Suprapubic skin (tissue), 4 donors: Measurements from ENCODE around the gene B3GLCT. TPM values are rescaled to one million over a fixed set of nuclear protein-coding genes. Genes with fewer than 3 reads are reported as not detected.

Experiments
- DNase-seq, 2 donors: peaks; one replicate each; pipeline ENCODE4 v3.0.0-alpha.2; 2019; ENCODE audit warnings: low spot score in 2 of 2
- H3K27ac ChIP-seq: fragments of 200-600 bp; sonication (generic); one replicate; pipeline ENCODE4 v1.5.1; 2019
- H3K27me3 ChIP-seq: fragments of 200-600 bp; sonication (generic); one replicate; pipeline ENCODE4 v1.5.1; 2019
- H3K36me3 ChIP-seq: fragments of 200-600 bp; sonication (generic); one replicate; pipeline ENCODE4 v1.5.1; 2019
- H3K4me1 ChIP-seq: fragments of 200-600 bp; sonication (generic); one replicate; pipeline ENCODE4 v1.5.1; 2019
- H3K4me3 ChIP-seq: fragments of 200-600 bp; sonication (generic); one replicate; pipeline ENCODE4 v1.5.1; 2019; ENCODE audit warnings: mild to moderate bottlenecking
- H3K9me3 ChIP-seq: fragments of 200-600 bp; sonication (generic); one replicate; pipeline ENCODE4 v1.5.1; 2019
- EP300 ChIP-seq: sonication (generic); formaldehyde crosslinking; IDR thresholded peaks from one replicate; pipeline ENCODE4 v1.6.1; 2017; ENCODE audit warnings: antibody characterized with exemption
- POLR2A ChIP-seq, 2 donors: fragments of 450-650 bp; IDR thresholded peaks; one replicate each; pipeline ENCODE4 v1.6.1; 2017; ENCODE audit warnings: antibody characterized with exemption in 2 of 2, mild to moderate bottlenecking in 2 of 2, moderate library complexity in 2 of 2
- POLR2AphosphoS5 ChIP-seq, 3 donors: sonication (generic); formaldehyde crosslinking; IDR thresholded peaks; one replicate each; pipeline ENCODE4 v1.6.1; 2017; ENCODE audit warnings: antibody characterized with exemption in 3 of 3
- WGBS: methylation state at CpG from one replicate; pipeline ENCODE4 v1.1.5; 2018; 5-methylcytosine and 5-hydroxymethylcytosine counted together
- total RNA-seq, 4 donors: library from RNA; depleted of rRNA; stranded (reverse); fragments of >200 nt; gene quantifications; one replicate each; pipeline ENCODE4 v1.1.0, GENCODE V29; 2016
- TF ChIP-seq, protein P1 (sequence below), 2 donors: fragments of 200-600 bp in 1 of 2; fragments of 450-650 bp in 1 of 2; sonication (generic) in 1 of 2; IDR thresholded peaks; one replicate each; pipeline ENCODE4 v1.5.1; 2016 to 2019; ENCODE audit warnings: antibody characterized with exemption in 2 of 2, mild to moderate bottlenecking in 1 of 2, moderate library complexity in 1 of 2

The B3GLCT gene
- total RNA-seq, 4 donors from 2014 or later = 3.0 to 6.5 (median 6.0) TPM

DNA sequence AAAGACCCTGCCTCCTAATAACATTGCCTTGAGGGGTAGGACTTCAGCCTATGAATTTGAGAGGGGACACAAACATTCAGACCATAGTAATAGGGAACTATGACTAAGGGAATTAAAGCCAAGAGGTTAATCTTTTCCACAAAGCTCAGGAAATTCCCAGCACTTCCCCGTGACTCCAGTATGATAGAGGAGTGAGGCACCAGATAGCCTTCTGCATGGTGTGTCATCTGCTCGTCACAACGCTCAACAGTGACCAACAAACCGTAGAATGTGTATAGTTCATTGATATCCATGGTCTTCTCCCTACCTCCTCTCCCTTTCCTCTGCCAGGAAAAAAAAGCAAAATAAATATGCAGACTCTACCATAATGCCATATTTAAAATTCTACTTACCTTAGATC is 64.4 kb downstream of the B3GLCT start:
- Histone ChIP-seq H3K4me3 (no peak overlapping the region), H3K27ac (no peak overlapping the region), H3K4me1 (no peaks in the 10 kb centered on the region), H3K36me3 (peaks cover 16% of the 10 kb centered on the region), H3K9me3 (no peaks in the 10 kb centered on the region), H3K27me3 (no peaks in the 10 kb centered on the region)
- 98% methylated on average over 4 of the region's 4 CpGs for WGBS
- no peak for DNase-seq
- TF ChIP-seq POLR2A (IDR thresholded peaks at IDR 0.05) = no peak
- TF ChIP-seq POLR2AphosphoS5 (IDR thresholded peaks at IDR 0.05) = no peak
- TF ChIP-seq, protein P1, sequence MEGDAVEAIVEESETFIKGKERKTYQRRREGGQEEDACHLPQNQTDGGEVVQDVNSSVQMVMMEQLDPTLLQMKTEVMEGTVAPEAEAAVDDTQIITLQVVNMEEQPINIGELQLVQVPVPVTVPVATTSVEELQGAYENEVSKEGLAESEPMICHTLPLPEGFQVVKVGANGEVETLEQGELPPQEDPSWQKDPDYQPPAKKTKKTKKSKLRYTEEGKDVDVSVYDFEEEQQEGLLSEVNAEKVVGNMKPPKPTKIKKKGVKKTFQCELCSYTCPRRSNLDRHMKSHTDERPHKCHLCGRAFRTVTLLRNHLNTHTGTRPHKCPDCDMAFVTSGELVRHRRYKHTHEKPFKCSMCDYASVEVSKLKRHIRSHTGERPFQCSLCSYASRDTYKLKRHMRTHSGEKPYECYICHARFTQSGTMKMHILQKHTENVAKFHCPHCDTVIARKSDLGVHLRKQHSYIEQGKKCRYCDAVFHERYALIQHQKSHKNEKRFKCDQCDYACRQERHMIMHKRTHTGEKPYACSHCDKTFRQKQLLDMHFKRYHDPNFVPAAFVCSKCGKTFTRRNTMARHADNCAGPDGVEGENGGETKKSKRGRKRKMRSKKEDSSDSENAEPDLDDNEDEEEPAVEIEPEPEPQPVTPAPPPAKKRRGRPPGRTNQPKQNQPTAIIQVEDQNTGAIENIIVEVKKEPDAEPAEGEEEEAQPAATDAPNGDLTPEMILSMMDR (IDR thresholded peaks at IDR 0.05) = no peak
- TF ChIP-seq EP300 = no peak

GRCh38 chr13:31267126-31267784 is 67.5 kb downstream of the B3GLCT start:
- WGBS = 47% methylated on average over 2 of the region's 2 CpGs
- Histone ChIP-seq H3K4me3 (no peak overlapping the region), H3K4me1 (no peaks in the 10 kb centered on the region), H3K27me3 (no peaks in the 10 kb centered on the region), H3K27ac (no peak overlapping the region), H3K9me3 (no peaks in the 10 kb centered on the region), H3K36me3 (peaks cover 19% of the 10 kb centered on the region)
- TF ChIP-seq, protein P1 (IDR thresholded peaks at IDR 0.05) = no peak
- TF ChIP-seq POLR2AphosphoS5 (IDR thresholded peaks at IDR 0.05) (no peak), EP300 (no peak), POLR2A (IDR thresholded peaks at IDR 0.05) (no peak)
- no peak for DNase-seq

GRCh38 chr13:31274390-31274789 is 74.6 kb downstream of the B3GLCT start:
- TF ChIP-seq POLR2A (IDR thresholded peaks at IDR 0.05) = no peak
- H3K36me3 ChIP-seq = peaks cover 30% of the 10 kb centered on the region
- H3K4me3 ChIP-seq = no peak overlapping the region
- DNase-seq = no peak
- no peaks in the 10 kb centered on the region for H3K9me3 ChIP-seq
- WGBS = 77% methylated on average over 4 of the region's 4 CpGs
- no peaks in the 10 kb centered on the region for H3K27me3 ChIP-seq
- no peaks in the 10 kb centered on the region for H3K4me1 ChIP-seq
- H3K27ac ChIP-seq = no peak overlapping the region

GRCh38 chr13:31276421-31276820 is 76.6 kb downstream of the B3GLCT start:
- Histone ChIP-seq H3K4me1 (no peaks in the 10 kb centered on the region), H3K27me3 (no peaks in the 10 kb centered on the region), H3K4me3 (no peak overlapping the region), H3K9me3 (no peaks in the 10 kb centered on the region), H3K27ac (no peak overlapping the region), H3K36me3 (peaks cover 22% of the 10 kb centered on the region)
- 91% methylated on average over 5 of the region's 5 CpGs for WGBS
- DNase-seq = no peak
- no peak for TF ChIP-seq POLR2AphosphoS5 (IDR thresholded peaks at IDR 0.05)
- TF ChIP-seq, protein P1 (IDR thresholded peaks at IDR 0.05) = no peak
- TF ChIP-seq EP300 = no peak
- TF ChIP-seq POLR2A (IDR thresholded peaks at IDR 0.05) = no peak

DNA sequence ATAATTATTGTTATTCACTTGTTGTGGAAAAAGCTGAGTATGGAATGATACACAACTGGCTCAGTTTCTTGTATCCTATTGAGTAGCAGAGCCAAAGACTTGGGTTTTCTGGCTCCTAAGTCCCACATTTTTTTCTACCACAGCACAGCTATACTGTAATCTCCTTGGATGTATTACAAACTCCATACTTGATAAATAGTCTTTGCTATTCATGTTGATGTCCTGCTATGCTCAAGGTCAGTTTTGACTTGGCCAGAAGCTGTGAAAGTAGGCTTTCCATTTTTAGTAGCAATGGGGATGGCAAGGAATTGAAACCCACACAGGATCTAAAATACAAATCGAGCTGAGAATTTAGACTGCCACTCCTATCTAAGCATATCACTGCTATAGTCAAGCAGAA is 79.1 kb downstream of the B3GLCT start:
- no peaks in the 10 kb centered on the region for H3K9me3 ChIP-seq
- no peak for DNase-seq
- H3K4me1 ChIP-seq = no peaks in the 10 kb centered on the region
- WGBS = 83% methylated on average over 1 of the region's 1 CpG
- no peaks in the 10 kb centered on the region for H3K27me3 ChIP-seq
- TF ChIP-seq POLR2AphosphoS5 (IDR thresholded peaks at IDR 0.05) (no peak), POLR2A (IDR thresholded peaks at IDR 0.05) (no peak), EP300 (no peak)
- TF ChIP-seq, protein P1 (IDR thresholded peaks at IDR 0.05) = no peak
- no peak overlapping the region for H3K4me3 ChIP-seq
- H3K36me3 ChIP-seq = peaks cover 22% of the 10 kb centered on the region
- no peak overlapping the region for H3K27ac ChIP-seq
